K562 (cell line): ENCODE results near the gene MSH2. TPM values are rescaled to one million over a fixed set of nuclear protein-coding genes. Genes with fewer than 3 reads are reported as not detected.

Source experiments
- ATAC-seq: fragments of 200-7000 bp; cut with Tn5 transposase; 3 replicates; pipeline ENCODE4 v1.9.1; 2020; ENCODE audit warnings: moderate library complexity
- BruUV-seq: library from RNA; stranded (reverse); fragments of 400-500 nt; replicated peaks from 2 replicates; lab custom pipeline; 2021; lab: Mats Ljungman, UMichigan
- CTCF ChIA-PET: fragments of 300-600 bp; formaldehyde crosslinking; extraction: SDS; loops from one replicate; lab custom pipeline; 2021; ENCODE audit warnings: low intra/inter-chr PET ratio; lab: Yijun Ruan, JAX
- POLR2A ChIA-PET: fragments of 300-600, 350-650 bp; sonication (Branson Sonifier 250); formaldehyde crosslinking; extraction: SDS; loops from one replicate; lab custom pipeline; 2021; ENCODE audit warnings: antibody characterized with exemption, inconsistent platforms; lab: Yijun Ruan, JAX
- DNase-seq, 4 experiments: peaks; one replicate each; pipeline versions ENCODE4 v3.0.0 to v3.0.0-alpha.2; 2011 to 2018; ENCODE audit warnings: low spot score in 3 of 4, mixed read lengths in 3 of 4; ENCODE audit errors: extremely low read depth in 1 of 4
- FAIRE-seq: peaks from 2 replicates; lab custom pipeline; 2011; peaks lifted over from hg19 to GRCh38; lab: Jason Lieb, UNC
- H2AFZ ChIP-seq: 2 replicates; pipeline ENCODE4 v1.6.0; 2011; ENCODE audit warnings: low read depth, low read length, control low read depth, inconsistent platforms
- H3K27ac ChIP-seq: fragments of 200-600 bp; 3 replicates; pipeline ENCODE4 v1.8.0; 2011; ENCODE audit warnings: low read depth, mild to moderate bottlenecking, control low read depth, inconsistent platforms, low read length, moderate library complexity, mixed read lengths; ENCODE audit errors: extremely low read depth
- H3K27me3 ChIP-seq, 2 experiments: fragments of 300-600 bp in 1 of 2; 2 replicates in 1 of 2; 3 replicates in 1 of 2; pipeline versions ENCODE4 v1.6.0 to v1.8.0; 2011; ENCODE audit warnings: inconsistent platforms in 2 of 2, low read length in 2 of 2, mild to moderate bottlenecking in 1 of 2, mixed read lengths in 1 of 2, moderate library complexity in 1 of 2; ENCODE audit not compliant: control insufficient read depth in 2 of 2, insufficient read depth in 2 of 2
- H3K36me3 ChIP-seq: fragments of 300-600 bp; 3 replicates; pipeline ENCODE4 v1.8.0; 2011; ENCODE audit warnings: mild to moderate bottlenecking, low read length, inconsistent platforms; ENCODE audit not compliant: control insufficient read depth, insufficient read depth
- H3K4me1 ChIP-seq, 2 experiments: fragments of 200-600 bp in 1 of 2; replicated peaks in 1 of 2; 2 replicates in 1 of 2; 3 replicates in 1 of 2; pipeline versions ENCODE4 v1.5.1 to v1.8.0; 2011; ENCODE audit warnings: inconsistent platforms in 2 of 2, low read length in 2 of 2, mild to moderate bottlenecking in 1 of 2, mixed read lengths in 1 of 2, moderate library complexity in 1 of 2; ENCODE audit not compliant: control insufficient read depth in 2 of 2, insufficient read depth in 2 of 2
- H3K4me2 ChIP-seq: 2 replicates; pipeline ENCODE4 v1.6.1; 2011; ENCODE audit warnings: low read length, control low read depth, inconsistent platforms, mixed read lengths; ENCODE audit not compliant: insufficient read depth
- H3K4me3 ChIP-seq: fragments of 200-600 bp; sonication (generic), shearing (Covaris generic); 2 replicates; pipeline ENCODE4 v1.5.1; 2016; ENCODE audit warnings: control low read depth, inconsistent platforms
- H3K79me2 ChIP-seq: fragments of 200-600 bp; 3 replicates; pipeline ENCODE4 v1.8.0; 2011; ENCODE audit warnings: low read length, inconsistent platforms; ENCODE audit not compliant: control insufficient read depth, insufficient read depth
- H3K9ac ChIP-seq, 2 experiments: 2 replicates each; pipeline versions ENCODE4 v1.6.0 to v1.6.1; 2011; ENCODE audit warnings: low read depth in 2 of 2, low read length in 2 of 2, control low read depth in 1 of 2, inconsistent platforms in 1 of 2, mild to moderate bottlenecking in 1 of 2, mixed read lengths in 1 of 2; ENCODE audit not compliant: insufficient read depth in 1 of 2
- H3K9me1 ChIP-seq: one replicate; pipeline ENCODE4 v1.6.0; 2011; ENCODE audit warnings: inconsistent platforms, mild to moderate bottlenecking, low read length, moderate library complexity; ENCODE audit not compliant: control insufficient read depth, insufficient read depth
- H3K9me3 ChIP-seq: replicated peaks from 2 replicates; pipeline ENCODE4 v1.5.1; 2011; ENCODE audit warnings: low read depth, low read length, inconsistent platforms; ENCODE audit not compliant: control insufficient read depth, insufficient read depth
- H4K20me1 ChIP-seq: replicated peaks from 2 replicates; pipeline ENCODE4 v1.6.1; 2011; ENCODE audit warnings: low read length, inconsistent platforms, mixed read lengths; ENCODE audit not compliant: control insufficient read depth, insufficient read depth
- PCBP2 ChIP-seq: fragments of 200-400 bp; formaldehyde crosslinking; IDR thresholded peaks from 2 replicates; pipeline ENCODE4 v1.6.1; 2018; ENCODE audit warnings: low read length, low read depth, mild to moderate bottlenecking, moderate library complexity; ENCODE audit not compliant: poor library complexity, severe bottlenecking
- ZBTB33 ChIP-seq: sonication (generic); formaldehyde crosslinking; IDR thresholded peaks from 2 replicates; pipeline ENCODE4 v1.8.1; 2023; ENCODE audit warnings: mild to moderate bottlenecking, missing genetic modification reagents
- ZNF316 ChIP-seq: fragments of 450-650 bp; IDR thresholded peaks from 2 replicates; pipeline ENCODE4 v1.6.1; 2016
- WGBS: fragments of 100-300 bp; shearing (Covaris generic); methylation state at CpG from one replicate; pipeline ENCODE4 v1.1.6; 2016; ENCODE audit warnings: low coverage, mixed read lengths; ENCODE audit not compliant: insufficient coverage; ENCODE audit errors: missing lambda C conversion rate; 5-methylcytosine and 5-hydroxymethylcytosine counted together
- in situ Hi-C: fragments of 300-500 bp; cut with MboI; formaldehyde crosslinking; loops from 4 replicates; pipeline ENCODE4 v1.15.0; 2018; ENCODE audit warnings: inconsistent platforms, mixed read lengths
- intact Hi-C: fragments of 100-400 bp; cut with micrococcal nuclease; formaldehyde crosslinking; loops from 2 replicates; pipeline ENCODE4 v1.14.2; 2022
- polyA plus RNA-seq, 8 experiments: library from polyadenylated mRNA; depleted of rRNA in 4 of 8; stranded (reverse) in 5 of 8; unstranded in 3 of 8; fragments of >200 nt; fragmentation: Nextera tagmentation in 2 of 8; fragmentation: Illumina TruSeq in 1 of 8; extraction: Ambion mirVana in 2 of 8; extraction: Trizol in 1 of 8; gene quantifications; 2 replicates each; pipeline versions ENCODE4 v1.2.1 to v1.2.3, GENCODE V29; 2011 to 2014; ENCODE audit warnings: inconsistent platforms in 1 of 8, missing spikeins in 1 of 8
- total RNA-seq, 7 experiments: library from RNA; depleted of rRNA in 6 of 7; stranded (reverse); fragments of >200 nt in 6 of 7; fragmentation: Illumina TruSeq in 2 of 7; extraction: Trizol in 2 of 7; gene quantifications; 2 replicates each; pipeline versions ENCODE4 v1.2.1 to v1.2.3, GENCODE V29; 2011 to 2021; ENCODE audit warnings: low replicate concordance in 1 of 7

MSH2 gene
- total and polyA plus RNA-seq, 9 of the 15 experiments (the other 6 are each of a cell fraction or from before 2014, with no cell fraction given) = 51.8 to 139 (median 113) TPM

GRCh38 chr2:47422016-47422415, 19.1 kb downstream of the MSH2 start:
- Histone ChIP-seq H3K4me1 (no peaks in the 10 kb centered on the region), H2AFZ (no peak overlapping the region), H3K79me2 (no peaks in the 10 kb centered on the region), H3K27me3 (no peaks in the 10 kb centered on the region)
- BruUV-seq = no TSS peak
- WGBS = 96% methylated on average over 4 of the region's 4 CpGs
- no peak for TF ChIP-seq PCBP2
- 0 out of 2 replicates have a peak, but pooled peaks have one; percentile 17 for TF ChIP-seq ZNF316
- peak; percentile 59; the same call in 1 of the 2 replicates for TF ChIP-seq ZBTB33 (CRISPR knock-in tag)
- TF ChIP-seq, all 486 proteins: peak for 2
- Histone ChIP-seq H3K36me3 (peaks cover 76% of the 10 kb centered on the region; the same call in 2 of the 3 replicates), H3K4me2 (no peak overlapping the region), H3K9ac (no peak overlapping the region), H3K9me3 (no peaks in the 10 kb centered on the region), H3K9me1 (no peaks in the 10 kb centered on the region), H3K4me3 (no peak overlapping the region), H3K27ac (no peak overlapping the region), H4K20me1 (no peaks in the 10 kb centered on the region)
- FAIRE-seq = no peak
- in situ Hi-C loops (no loop called here), intact Hi-C loops (no loop called here)
- POLR2A ChIA-PET = interaction anchor here (1.1 to 1.6 kb wide), 2 partner anchors 9 to 15 kb away, joined by 3 to 4 read pairs; no protein-coding TSS in a partner anchor
- no peak for ATAC-seq
- CTCF ChIA-PET = no interaction called here
- DNase-seq = no peak
